ENCODE results near the gene TASP1. TPM values are rescaled to one million over a fixed set of nuclear protein-coding genes. Genes with fewer than 3 reads are reported as not detected.

Gene TASP1
- 5.6 and 5.9 TPM in 2 replicates for total RNA-seq (2012; rRNA removed)

DNA sequence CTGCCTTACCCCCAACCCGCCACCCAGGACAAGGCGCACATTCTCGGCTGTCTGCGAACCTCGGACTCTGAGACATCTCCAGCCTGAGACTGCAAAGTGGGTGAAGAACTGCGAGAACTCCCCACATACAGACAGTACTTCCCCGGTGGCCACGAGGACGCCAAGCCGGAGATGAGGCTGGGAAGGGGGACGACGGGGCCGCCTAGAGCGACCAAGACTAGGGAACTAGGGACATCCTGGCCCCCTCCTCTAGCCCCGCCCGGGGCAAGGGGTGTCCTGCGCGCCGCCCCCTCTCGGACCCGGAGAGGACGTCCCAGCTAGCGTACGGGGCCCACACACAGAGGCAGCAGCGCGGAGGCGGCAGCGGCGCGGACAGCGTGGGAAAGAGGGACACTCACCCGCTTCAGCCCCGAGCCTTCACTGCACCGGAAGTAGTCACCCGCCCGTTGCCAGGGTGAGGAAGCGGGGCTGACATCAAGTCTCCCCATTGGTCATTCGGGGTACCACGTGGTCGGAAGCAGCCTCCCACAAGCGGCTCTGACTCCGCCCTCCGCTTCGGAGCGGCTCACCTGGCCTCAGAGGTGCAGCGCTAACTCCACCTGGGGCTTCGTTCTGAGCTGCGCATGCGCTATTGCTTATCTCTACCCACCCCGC lies at the start of gene TASP1:
Gene TASP1, minus strand, starts transcription at position 437 of the 654 bp plus-strand sequence. CDS start 8,854 bp downstream, outside the sequence.
- Histone ChIP-seq H3K27me3 (ENCODE audit: control insufficient read depth, insufficient read depth, low read length) (peaks cover 18% of the 10 kb centered on the region), H3K36me3 (ENCODE audit: insufficient read depth, low read length) (no peaks in the 10 kb centered on the region), H3K9ac (ENCODE audit: low read depth, low read length) (peak within 1 kb of the TSS; percentile 90), H3K4me2 (ENCODE audit: low read length) (peak within 1 kb of the TSS; percentile 92), H3K9me3 (replicated peaks; ENCODE audit: low read length) (no peaks in the 10 kb centered on the region), H3K4me1 (ENCODE audit: control insufficient read depth, insufficient read depth, low read length) (peaks cover 3% of the 10 kb centered on the region), H3K4me3 (ENCODE audit: low read length) (peak within 1 kb of the TSS; percentile 92)

- Histone ChIP-seq H3K36me3 (ENCODE audit: insufficient read depth, low read length) (no peaks in the 10 kb centered on the region), H3K4me1 (ENCODE audit: control insufficient read depth, insufficient read depth, low read length) (no peaks in the 10 kb centered on the region), H3K9me3 (replicated peaks; ENCODE audit: low read length) (no peaks in the 10 kb centered on the region), H3K27me3 (ENCODE audit: control insufficient read depth, insufficient read depth, low read length) (peaks cover 9% of the 10 kb centered on the region), H3K4me2 (ENCODE audit: low read length) (no peak overlapping the region), H3K9ac (ENCODE audit: low read depth, low read length) (no peak overlapping the region), H3K4me3 (ENCODE audit: low read length) (no peak overlapping the region)
These were observed 49.1 kb upstream of the TASP1 start for GRCh38 chr20:13687815-13688214.

DNA sequence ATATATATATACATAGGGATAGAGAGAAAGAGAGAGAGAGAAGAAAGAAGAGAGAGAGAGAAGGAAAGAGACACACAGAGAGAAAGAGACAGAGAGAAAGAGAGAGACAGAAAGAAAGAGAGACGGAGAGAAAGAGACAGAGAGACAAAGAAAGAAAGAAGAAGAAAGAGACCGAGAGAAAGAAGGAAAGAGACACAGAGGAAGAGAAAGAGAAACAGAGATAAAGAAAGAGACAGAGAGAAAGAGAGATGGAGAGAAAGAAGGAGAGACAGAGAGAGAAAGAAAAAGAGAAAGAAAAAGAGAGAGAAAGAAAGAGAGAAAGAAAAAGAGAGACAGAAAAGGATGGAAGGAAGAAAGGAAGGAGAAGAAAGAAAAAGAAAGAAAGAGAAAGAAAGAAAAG lies 46.9 kb upstream of the TASP1 start:
- H3K4me3 ChIP-seq (ENCODE audit: low read length): no peak overlapping the region

GRCh38 chr20:13684566-13685222 lies 46.0 kb upstream of the TASP1 start:
- no peaks in the 10 kb centered on the region for H3K4me1 ChIP-seq (ENCODE audit: control insufficient read depth, insufficient read depth, low read length)
- H3K27me3 ChIP-seq (ENCODE audit: control insufficient read depth, insufficient read depth, low read length): peaks cover 9% of the 10 kb centered on the region
- no peak overlapping the region for H3K4me2 ChIP-seq (ENCODE audit: low read length)
- H3K4me3 ChIP-seq (ENCODE audit: low read length): no peak overlapping the region
- H3K9ac ChIP-seq (ENCODE audit: low read depth, low read length): no peak overlapping the region
- H3K9me3 ChIP-seq (replicated peaks; ENCODE audit: low read length): no peaks in the 10 kb centered on the region
- no peaks in the 10 kb centered on the region for H3K36me3 ChIP-seq (ENCODE audit: insufficient read depth, low read length)

More for the DNA sequence above, 46.9 kb upstream of the TASP1 start:
- Histone ChIP-seq H3K9me3 (replicated peaks; ENCODE audit: low read length) (no peaks in the 10 kb centered on the region), H3K4me1 (ENCODE audit: control insufficient read depth, insufficient read depth, low read length) (no peaks in the 10 kb centered on the region), H3K4me2 (ENCODE audit: low read length) (no peak overlapping the region), H3K36me3 (ENCODE audit: insufficient read depth, low read length) (no peaks in the 10 kb centered on the region), H3K9ac (ENCODE audit: low read depth, low read length) (no peak overlapping the region), H3K27me3 (ENCODE audit: control insufficient read depth, insufficient read depth, low read length) (peaks cover 9% of the 10 kb centered on the region)

- Histone ChIP-seq H3K4me1 (ENCODE audit: control insufficient read depth, insufficient read depth, low read length) (no peaks in the 10 kb centered on the region), H3K36me3 (ENCODE audit: insufficient read depth, low read length) (no peaks in the 10 kb centered on the region), H3K4me2 (ENCODE audit: low read length) (no peak overlapping the region), H3K9me3 (replicated peaks; ENCODE audit: low read length) (no peaks in the 10 kb centered on the region), H3K27me3 (ENCODE audit: control insufficient read depth, insufficient read depth, low read length) (peaks cover 6% of the 10 kb centered on the region), H3K4me3 (ENCODE audit: low read length) (no peak overlapping the region), H3K9ac (ENCODE audit: low read depth, low read length) (no peak overlapping the region)
These were observed 45.1 kb upstream of the TASP1 start for GRCh38 chr20:13683833-13684232.

DNA sequence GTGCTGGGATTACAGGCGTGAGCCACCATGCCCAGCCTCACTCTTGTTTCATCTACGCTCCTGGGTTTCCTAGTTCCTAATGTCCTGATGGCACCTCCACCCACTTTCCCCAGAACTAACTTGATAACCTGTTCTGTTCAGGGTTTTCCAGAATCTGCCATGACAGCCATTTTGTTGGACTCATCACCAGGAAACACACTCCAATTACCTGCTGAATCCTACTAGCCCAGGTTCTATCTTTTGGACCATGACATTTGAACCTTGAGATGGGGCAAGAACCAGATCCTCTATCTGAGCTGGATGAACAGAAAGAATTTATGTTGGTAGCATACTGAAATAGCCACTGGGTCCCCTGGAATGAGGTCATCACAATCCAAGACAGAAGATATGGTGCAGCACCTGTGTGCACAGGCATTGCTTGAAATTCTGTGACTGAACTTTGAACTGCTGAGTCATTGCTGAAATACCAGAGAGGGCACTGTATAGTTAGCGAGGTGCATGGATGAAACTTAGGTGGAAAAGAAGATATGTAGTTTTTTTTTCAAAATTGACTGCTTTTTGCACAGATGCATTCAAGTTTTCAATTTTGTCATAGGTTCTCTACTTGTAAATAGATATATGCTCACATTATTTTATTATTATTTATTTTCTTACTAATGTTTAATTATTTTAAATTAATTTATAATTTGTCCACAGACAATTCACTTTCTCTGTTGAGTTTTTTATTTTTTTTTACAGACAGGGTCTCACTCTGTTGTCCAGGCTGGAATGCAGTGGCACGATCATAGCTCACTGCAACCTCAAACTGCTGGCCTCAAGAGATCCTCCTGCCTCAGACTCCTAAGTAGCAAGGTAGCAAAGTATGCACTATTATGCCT lies 42.8 kb upstream of the TASP1 start:
- H3K4me3 ChIP-seq (ENCODE audit: low read length): no peak overlapping the region
- no peaks in the 10 kb centered on the region for H3K27me3 ChIP-seq (ENCODE audit: control insufficient read depth, insufficient read depth, low read length)
- H3K4me2 ChIP-seq (ENCODE audit: low read length): no peak overlapping the region
- H3K9ac ChIP-seq (ENCODE audit: low read depth, low read length): no peak overlapping the region
- H3K4me1 ChIP-seq (ENCODE audit: control insufficient read depth, insufficient read depth, low read length): no peaks in the 10 kb centered on the region
- no peaks in the 10 kb centered on the region for H3K36me3 ChIP-seq (ENCODE audit: insufficient read depth, low read length)
- no peaks in the 10 kb centered on the region for H3K9me3 ChIP-seq (replicated peaks; ENCODE audit: low read length)

- Histone ChIP-seq H3K4me1 (ENCODE audit: control insufficient read depth, insufficient read depth, low read length) (no peaks in the 10 kb centered on the region), H3K9me3 (replicated peaks; ENCODE audit: low read length) (no peaks in the 10 kb centered on the region), H3K36me3 (ENCODE audit: insufficient read depth, low read length) (no peaks in the 10 kb centered on the region), H3K27me3 (ENCODE audit: control insufficient read depth, insufficient read depth, low read length) (no peaks in the 10 kb centered on the region), H3K4me3 (ENCODE audit: low read length) (no peak overlapping the region), H3K4me2 (ENCODE audit: low read length) (no peak overlapping the region), H3K9ac (ENCODE audit: low read depth, low read length) (no peak overlapping the region)
These were observed 40.2 kb upstream of the TASP1 start for GRCh38 chr20:13678944-13679343.

DNA sequence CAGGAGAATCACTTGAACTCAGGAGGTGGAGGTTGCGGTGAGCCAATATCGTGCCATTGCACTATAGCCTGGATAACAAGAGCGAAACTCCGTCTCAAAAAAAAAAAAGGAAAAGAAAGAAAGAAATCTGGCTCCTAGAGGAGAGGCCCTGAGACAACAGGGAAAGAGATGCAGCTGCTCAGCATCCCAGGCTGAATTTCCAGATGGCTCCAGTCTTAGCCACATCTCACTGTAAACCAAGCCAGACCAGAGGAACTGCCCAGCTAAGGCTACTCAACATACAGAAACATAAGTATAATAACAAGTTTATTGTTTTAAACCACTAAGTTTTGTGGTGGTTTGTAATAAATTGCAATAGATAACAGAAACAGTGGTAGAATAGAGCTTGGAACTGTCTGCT lies 38.5 kb upstream of the TASP1 start:
- no peaks in the 10 kb centered on the region for H3K27me3 ChIP-seq (ENCODE audit: control insufficient read depth, insufficient read depth, low read length)

GRCh38 chr20:13676682-13677081 lies 38.0 kb upstream of the TASP1 start:
- no peaks in the 10 kb centered on the region for H3K9me3 ChIP-seq (replicated peaks; ENCODE audit: low read length)
- H3K9ac ChIP-seq (ENCODE audit: low read depth, low read length): no peak overlapping the region
- H3K4me2 ChIP-seq (ENCODE audit: low read length): no peak overlapping the region

More for the DNA sequence above, 38.5 kb upstream of the TASP1 start:
- Histone ChIP-seq H3K4me1 (ENCODE audit: control insufficient read depth, insufficient read depth, low read length) (peaks cover 7% of the 10 kb centered on the region), H3K9ac (ENCODE audit: low read depth, low read length) (no peak overlapping the region), H3K4me2 (ENCODE audit: low read length) (no peak overlapping the region), H3K4me3 (ENCODE audit: low read length) (no peak overlapping the region), H3K9me3 (replicated peaks; ENCODE audit: low read length) (no peaks in the 10 kb centered on the region), H3K36me3 (ENCODE audit: insufficient read depth, low read length) (no peaks in the 10 kb centered on the region)

GRCh38 chr20:13672690-13673089 lies 34.0 kb upstream of the TASP1 start:
- Histone ChIP-seq H3K4me2 (ENCODE audit: low read length) (peak overlapping the region; percentile 6), H3K4me1 (ENCODE audit: control insufficient read depth, insufficient read depth, low read length) (peaks cover 15% of the 10 kb centered on the region), H3K9me3 (replicated peaks; ENCODE audit: low read length) (no peaks in the 10 kb centered on the region), H3K9ac (ENCODE audit: low read depth, low read length) (no peak overlapping the region), H3K4me3 (ENCODE audit: low read length) (no peak overlapping the region), H3K36me3 (ENCODE audit: insufficient read depth, low read length) (no peaks in the 10 kb centered on the region), H3K27me3 (ENCODE audit: control insufficient read depth, insufficient read depth, low read length) (peaks cover 3% of the 10 kb centered on the region)

More at GRCh38 chr20:13676682-13677081, 38.0 kb upstream of the TASP1 start:
- Histone ChIP-seq H3K4me3 (ENCODE audit: low read length) (no peak overlapping the region), H3K36me3 (ENCODE audit: insufficient read depth, low read length) (no peaks in the 10 kb centered on the region), H3K4me1 (ENCODE audit: control insufficient read depth, insufficient read depth, low read length) (peaks cover 10% of the 10 kb centered on the region), H3K27me3 (ENCODE audit: control insufficient read depth, insufficient read depth, low read length) (no peaks in the 10 kb centered on the region)

DNA sequence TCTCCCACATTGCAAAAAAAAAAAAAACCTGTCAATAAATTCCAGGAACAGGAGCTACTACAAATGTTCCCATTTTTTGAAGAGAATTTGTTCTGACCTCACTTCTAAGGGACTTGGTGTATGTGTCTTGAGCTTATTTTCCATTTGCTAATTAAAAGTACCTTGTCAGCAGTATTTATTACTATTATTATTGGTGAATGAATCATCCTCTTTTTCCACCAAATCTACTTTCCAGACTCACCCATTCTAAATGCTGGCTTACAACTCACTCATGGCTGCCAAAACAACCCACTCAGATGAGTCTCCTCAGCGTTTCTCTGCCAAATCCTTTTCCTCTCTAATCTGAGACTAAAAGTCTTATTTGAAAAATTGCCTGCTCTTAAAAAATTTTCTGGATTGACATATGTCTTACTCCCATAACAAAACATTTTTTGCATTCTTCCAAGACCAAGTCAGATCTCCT lies 33.2 kb upstream of the TASP1 start:
- H3K4me2 ChIP-seq (ENCODE audit: low read length): peak overlapping the region; percentile 6
- H3K36me3 ChIP-seq (ENCODE audit: insufficient read depth, low read length): no peaks in the 10 kb centered on the region
- peaks cover 15% of the 10 kb centered on the region for H3K4me1 ChIP-seq (ENCODE audit: control insufficient read depth, insufficient read depth, low read length)
- H3K9ac ChIP-seq (ENCODE audit: low read depth, low read length): no peak overlapping the region
- no peaks in the 10 kb centered on the region for H3K9me3 ChIP-seq (replicated peaks; ENCODE audit: low read length)
- no peak overlapping the region for H3K4me3 ChIP-seq (ENCODE audit: low read length)
- peaks cover 3% of the 10 kb centered on the region for H3K27me3 ChIP-seq (ENCODE audit: control insufficient read depth, insufficient read depth, low read length)
